ENCODE measurements around the gene UBE3B.

The UBE3B gene

DNA sequence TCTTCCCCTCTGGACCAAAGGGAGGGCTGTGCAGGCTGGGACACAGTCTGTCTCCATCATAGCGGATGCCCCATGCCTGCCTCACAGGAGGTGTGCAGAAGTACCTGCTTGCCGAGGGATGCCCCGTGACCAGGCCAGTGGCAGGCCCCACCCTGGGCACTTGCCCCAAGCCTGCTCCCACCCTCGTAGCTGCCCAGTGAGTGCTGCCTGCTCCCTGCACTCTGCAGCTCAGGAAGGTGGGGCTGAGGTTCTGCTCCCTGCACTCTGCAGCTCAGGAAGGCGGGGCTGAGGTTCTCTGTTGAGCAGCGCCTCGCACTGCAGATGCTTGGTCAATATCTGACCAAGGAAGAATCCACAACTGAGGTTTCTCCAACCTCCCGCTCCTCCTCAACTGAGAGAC is 89.0 kb downstream of the UBE3B start:
- Histone ChIP-seq H3K27ac (ENCODE audit: low read depth, low read length) (no peak overlapping the region), H3K4ac (ENCODE audit: low read depth, low read length) (no peak overlapping the region), H3K4me3 (ENCODE audit: low read length) (no peak overlapping the region), H4K5ac (ENCODE audit: low read length) (no peak overlapping the region), H3K36me3 (ENCODE audit: control insufficient read depth, insufficient read depth, low read length) (peaks cover 3% of the 10 kb centered on the region), H2BK5ac (ENCODE audit: low read length) (no peak overlapping the region), H2BK120ac (ENCODE audit: low read depth, low read length) (no peak overlapping the region), H3K79me1 (ENCODE audit: low read length) (no peaks in the 10 kb centered on the region), H3K4me1 (ENCODE audit: control insufficient read depth, low read depth, low read length) (no peaks in the 10 kb centered on the region), H2BK15ac (replicated peaks; ENCODE audit: low read depth) (no peak overlapping the region), H3K56ac (ENCODE audit: low read length) (no peak overlapping the region), H3K4me2 (ENCODE audit: low read length) (no peak overlapping the region), H3K23ac (ENCODE audit: low read length) (no peak overlapping the region), H3K79me2 (ENCODE audit: control insufficient read depth, insufficient read depth, low read length) (no peaks in the 10 kb centered on the region), H2AK5ac (ENCODE audit: low read length) (no peak overlapping the region), H3K9ac (ENCODE audit: low read length) (no peak overlapping the region), H3K27me3 (ENCODE audit: insufficient read depth, low read length, poor library complexity) (no peaks in the 10 kb centered on the region), H4K8ac (ENCODE audit: low read depth, low read length) (no peak overlapping the region), H3K18ac (ENCODE audit: low read length) (no peak overlapping the region)
- WGBS (ENCODE audit: extremely low coverage, insufficient coverage, low lambda C conversion rate), result no CpG with 5 or more reads among the region's 8 CpGs
- DNase-seq, result no peak

DNA sequence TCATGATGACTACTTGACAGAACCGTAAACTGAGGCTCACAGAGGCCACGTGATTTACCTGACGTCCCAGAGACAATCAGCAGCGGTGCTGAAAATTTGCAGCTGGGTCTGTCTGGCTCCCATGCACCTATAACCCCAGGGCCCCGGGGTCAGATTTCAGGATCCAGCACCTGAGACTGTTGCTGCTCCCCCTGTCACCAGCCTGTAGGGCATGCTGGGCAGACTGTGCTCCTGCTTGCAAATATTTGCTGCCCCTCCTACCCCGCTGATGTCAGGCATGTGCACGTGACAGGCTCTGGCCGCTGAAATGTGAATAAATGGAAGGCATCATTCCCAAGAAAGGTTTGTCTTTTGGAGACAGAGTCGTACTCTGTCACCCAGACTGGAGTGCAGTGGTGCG is 89.9 kb downstream of the UBE3B start:
- Histone ChIP-seq H4K8ac (ENCODE audit: low read depth, low read length) (no peak overlapping the region), H3K36me3 (ENCODE audit: control insufficient read depth, insufficient read depth, low read length) (peaks cover 3% of the 10 kb centered on the region)
- no CpG with 5 or more reads among the region's 10 CpGs for WGBS (ENCODE audit: extremely low coverage, insufficient coverage, low lambda C conversion rate)

DNA sequence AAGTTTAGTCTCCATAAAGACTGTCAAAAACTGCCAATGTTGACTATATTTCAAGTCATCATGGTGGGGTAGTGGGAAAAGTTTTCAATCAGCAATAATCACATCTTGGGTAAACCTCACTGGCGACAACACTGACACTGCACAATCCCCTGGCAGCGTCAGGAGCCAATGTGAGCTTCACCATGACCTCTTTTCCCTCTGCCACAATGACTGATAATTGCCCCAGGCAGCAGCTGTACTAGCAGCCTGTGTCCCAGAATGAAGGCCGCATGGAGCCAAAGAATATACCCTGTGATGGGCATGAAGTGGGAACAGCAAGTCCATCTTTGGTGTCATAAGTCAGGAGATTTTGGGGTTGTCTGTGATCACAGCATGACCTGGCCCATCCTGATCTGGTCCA is 90.5 kb downstream of the UBE3B start:
- Histone ChIP-seq H4K5ac (ENCODE audit: low read length) (no peak overlapping the region), H3K18ac (ENCODE audit: low read length) (no peak overlapping the region), H2BK120ac (ENCODE audit: low read depth, low read length) (no peak overlapping the region), H2AK5ac (ENCODE audit: low read length) (no peak overlapping the region), H3K4me1 (ENCODE audit: control insufficient read depth, low read depth, low read length) (peaks cover 5% of the 10 kb centered on the region), H3K56ac (ENCODE audit: low read length) (no peak overlapping the region), H3K36me3 (ENCODE audit: control insufficient read depth, insufficient read depth, low read length) (peaks cover 3% of the 10 kb centered on the region), H3K9ac (ENCODE audit: low read length) (no peak overlapping the region), H3K27me3 (ENCODE audit: insufficient read depth, low read length, poor library complexity) (no peaks in the 10 kb centered on the region), H3K4ac (ENCODE audit: low read depth, low read length) (no peak overlapping the region), H3K79me1 (ENCODE audit: low read length) (no peaks in the 10 kb centered on the region), H2BK5ac (ENCODE audit: low read length) (no peak overlapping the region), H2BK15ac (replicated peaks; ENCODE audit: low read depth) (no peak overlapping the region), H3K79me2 (ENCODE audit: control insufficient read depth, insufficient read depth, low read length) (no peaks in the 10 kb centered on the region), H3K27ac (ENCODE audit: low read depth, low read length) (no peak overlapping the region), H4K8ac (ENCODE audit: low read depth, low read length) (no peak overlapping the region), H3K23ac (ENCODE audit: low read length) (no peak overlapping the region), H3K4me3 (ENCODE audit: low read length) (no peak overlapping the region), H3K4me2 (ENCODE audit: low read length) (no peak overlapping the region)
- no CpG with 5 or more reads among the region's 3 CpGs for WGBS (ENCODE audit: extremely low coverage, insufficient coverage, low lambda C conversion rate)
- DNase-seq, result no peak

More for the DNA sequence above, 89.9 kb downstream of the UBE3B start:
- Histone ChIP-seq H3K27me3 (ENCODE audit: insufficient read depth, low read length, poor library complexity) (no peaks in the 10 kb centered on the region), H3K23ac (ENCODE audit: low read length) (no peak overlapping the region), H4K5ac (ENCODE audit: low read length) (no peak overlapping the region), H3K79me1 (ENCODE audit: low read length) (no peaks in the 10 kb centered on the region), H3K56ac (ENCODE audit: low read length) (no peak overlapping the region), H3K4me2 (ENCODE audit: low read length) (no peak overlapping the region), H3K79me2 (ENCODE audit: control insufficient read depth, insufficient read depth, low read length) (no peaks in the 10 kb centered on the region), H2AK5ac (ENCODE audit: low read length) (no peak overlapping the region), H2BK15ac (replicated peaks; ENCODE audit: low read depth) (no peak overlapping the region), H3K4me1 (ENCODE audit: control insufficient read depth, low read depth, low read length) (no peaks in the 10 kb centered on the region), H3K18ac (ENCODE audit: low read length) (no peak overlapping the region), H2BK5ac (ENCODE audit: low read length) (no peak overlapping the region), H3K4ac (ENCODE audit: low read depth, low read length) (no peak overlapping the region), H2BK120ac (ENCODE audit: low read depth, low read length) (no peak overlapping the region), H3K9ac (ENCODE audit: low read length) (no peak overlapping the region), H3K4me3 (ENCODE audit: low read length) (no peak overlapping the region), H3K27ac (ENCODE audit: low read depth, low read length) (no peak overlapping the region)
- DNase-seq, result no peak

DNA sequence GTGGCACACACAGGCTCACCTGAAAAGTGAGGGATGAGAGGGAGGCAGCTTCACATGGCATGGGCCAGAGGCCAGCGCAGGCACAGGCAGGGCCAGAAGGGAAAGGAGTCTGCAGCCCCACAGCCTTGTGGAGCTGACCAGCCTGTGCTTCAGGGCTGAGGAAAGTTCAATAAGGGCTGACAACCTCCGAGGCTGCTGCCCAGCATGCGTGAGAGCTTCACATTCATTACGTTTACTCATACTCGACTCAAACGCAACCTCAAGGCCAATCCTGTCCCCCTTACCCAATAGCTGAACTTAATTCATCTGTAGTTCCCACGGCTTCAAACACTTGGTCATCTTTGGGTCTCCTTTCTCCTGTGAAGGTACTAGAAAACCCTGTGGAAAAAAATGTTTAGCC is 91.1 kb downstream of the UBE3B start:
- H2AK5ac ChIP-seq (ENCODE audit: low read length), result no peak overlapping the region
- no peak overlapping the region for H4K5ac ChIP-seq (ENCODE audit: low read length)
- no peak overlapping the region for H4K8ac ChIP-seq (ENCODE audit: low read depth, low read length)
- H3K4me3 ChIP-seq (ENCODE audit: low read length), result no peak overlapping the region
- H2BK120ac ChIP-seq (ENCODE audit: low read depth, low read length), result no peak overlapping the region
- no peak overlapping the region for H2BK15ac ChIP-seq (replicated peaks; ENCODE audit: low read depth)
- no peaks in the 10 kb centered on the region for H3K79me1 ChIP-seq (ENCODE audit: low read length)
- H2BK5ac ChIP-seq (ENCODE audit: low read length), result no peak overlapping the region
- no peak overlapping the region for H3K56ac ChIP-seq (ENCODE audit: low read length)
- DNase-seq, result no peak
- H3K23ac ChIP-seq (ENCODE audit: low read length), result no peak overlapping the region
- H3K4ac ChIP-seq (ENCODE audit: low read depth, low read length), result no peak overlapping the region
- H3K18ac ChIP-seq (ENCODE audit: low read length), result no peak overlapping the region
- no peak overlapping the region for H3K4me2 ChIP-seq (ENCODE audit: low read length)
- H3K79me2 ChIP-seq (ENCODE audit: control insufficient read depth, insufficient read depth, low read length), result no peaks in the 10 kb centered on the region
- peaks cover 5% of the 10 kb centered on the region for H3K4me1 ChIP-seq (ENCODE audit: control insufficient read depth, low read depth, low read length)
- H3K36me3 ChIP-seq (ENCODE audit: control insufficient read depth, insufficient read depth, low read length), result peaks cover 3% of the 10 kb centered on the region
- H3K9ac ChIP-seq (ENCODE audit: low read length), result no peak overlapping the region
- 100% methylated on average over 3 of the region's 7 CpGs for WGBS (ENCODE audit: extremely low coverage, insufficient coverage, low lambda C conversion rate)
- no peak overlapping the region for H3K27ac ChIP-seq (ENCODE audit: low read depth, low read length)
- H3K27me3 ChIP-seq (ENCODE audit: insufficient read depth, low read length, poor library complexity), result no peaks in the 10 kb centered on the region

DNA sequence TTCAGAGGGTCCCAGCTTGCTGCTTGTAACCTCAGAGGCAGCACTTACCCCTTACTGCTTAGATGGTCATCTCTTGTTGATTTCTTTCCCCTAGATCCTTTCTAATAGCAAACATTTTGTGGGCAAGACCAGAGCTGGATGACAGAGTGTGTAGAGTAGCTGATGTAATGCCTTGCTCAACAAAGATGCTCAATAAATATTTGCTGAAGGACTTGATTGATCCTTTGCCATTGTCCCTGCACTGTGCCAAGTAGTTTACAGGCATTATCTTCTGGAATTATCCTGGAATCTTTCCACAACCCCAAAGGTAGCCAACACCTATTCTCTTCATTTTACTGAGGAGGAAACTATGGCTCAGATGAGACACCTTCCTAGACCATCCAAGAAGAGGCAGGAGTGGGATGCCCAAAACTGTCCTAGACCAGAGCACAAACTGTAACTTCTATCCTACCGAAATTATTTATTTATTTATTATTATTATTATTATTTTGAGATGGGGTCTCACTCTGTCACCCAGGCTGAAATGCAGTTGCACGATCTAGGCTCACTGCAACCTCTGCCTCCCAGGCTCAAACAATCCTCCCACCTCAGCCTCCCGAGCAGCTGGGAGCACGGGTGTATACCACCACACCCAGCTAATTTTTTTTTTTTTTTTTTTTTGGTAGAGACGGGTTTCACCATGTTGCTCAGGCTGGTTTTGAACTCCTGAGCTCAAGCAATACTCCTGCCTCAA is 94.5 kb downstream of the UBE3B start:
- no peak for DNase-seq
- H3K4me3 ChIP-seq (ENCODE audit: low read length), result no peak overlapping the region
- WGBS (ENCODE audit: extremely low coverage, insufficient coverage, low lambda C conversion rate), result no CpG with 5 or more reads among the region's 5 CpGs
- H3K4me1 ChIP-seq (ENCODE audit: control insufficient read depth, low read depth, low read length), result peaks cover 8% of the 10 kb centered on the region
- H3K56ac ChIP-seq (ENCODE audit: low read length), result peak overlapping the region; percentile 34
- no peak overlapping the region for H4K5ac ChIP-seq (ENCODE audit: low read length)
- peaks cover 2% of the 10 kb centered on the region for H3K79me2 ChIP-seq (ENCODE audit: control insufficient read depth, insufficient read depth, low read length)
- H3K18ac ChIP-seq (ENCODE audit: low read length), result no peak overlapping the region
- no peaks in the 10 kb centered on the region for H3K27me3 ChIP-seq (ENCODE audit: insufficient read depth, low read length, poor library complexity)
- H3K27ac ChIP-seq (ENCODE audit: low read depth, low read length), result no peak overlapping the region
- no peak overlapping the region for H3K4me2 ChIP-seq (ENCODE audit: low read length)
- H3K9ac ChIP-seq (ENCODE audit: low read length), result no peak overlapping the region
- no peak overlapping the region for H2AK5ac ChIP-seq (ENCODE audit: low read length)
- no peak overlapping the region for H3K4ac ChIP-seq (ENCODE audit: low read depth, low read length)
- H2BK120ac ChIP-seq (ENCODE audit: low read depth, low read length), result no peak overlapping the region
- peaks cover 2% of the 10 kb centered on the region for H3K36me3 ChIP-seq (ENCODE audit: control insufficient read depth, insufficient read depth, low read length)
- no peak overlapping the region for H3K23ac ChIP-seq (ENCODE audit: low read length)
- H3K79me1 ChIP-seq (ENCODE audit: low read length), result peaks cover 11% of the 10 kb centered on the region
- H2BK15ac ChIP-seq (replicated peaks; ENCODE audit: low read depth), result no peak overlapping the region
- H4K8ac ChIP-seq (ENCODE audit: low read depth, low read length), result no peak overlapping the region
- H2BK5ac ChIP-seq (ENCODE audit: low read length), result no peak overlapping the region

DNA sequence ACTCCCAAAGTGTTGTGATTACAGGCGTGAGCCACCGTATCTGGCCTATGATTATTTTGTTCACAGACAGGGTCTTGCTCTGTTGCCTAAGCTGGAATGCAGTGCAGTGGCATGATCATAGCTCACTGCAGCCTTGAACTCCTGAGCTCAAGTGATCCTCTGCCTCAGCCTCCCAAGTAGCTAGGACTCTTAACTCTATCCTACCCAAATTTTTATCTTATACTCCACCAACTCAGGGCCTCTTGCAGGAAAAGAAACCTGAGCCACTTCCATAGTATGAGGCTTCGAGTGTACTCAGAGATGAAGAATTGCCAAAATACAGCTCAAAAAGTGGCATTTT is 95.0 kb downstream of the UBE3B start:
- peaks cover 8% of the 10 kb centered on the region for H3K4me1 ChIP-seq (ENCODE audit: control insufficient read depth, low read depth, low read length)
- H4K8ac ChIP-seq (ENCODE audit: low read depth, low read length), result no peak overlapping the region
- DNase-seq, result no peak
- H3K36me3 ChIP-seq (ENCODE audit: control insufficient read depth, insufficient read depth, low read length), result peaks cover 2% of the 10 kb centered on the region
- no peak overlapping the region for H4K5ac ChIP-seq (ENCODE audit: low read length)
- no peak overlapping the region for H3K4me3 ChIP-seq (ENCODE audit: low read length)
- H3K9ac ChIP-seq (ENCODE audit: low read length), result peak overlapping the region; percentile 68
- H3K4me2 ChIP-seq (ENCODE audit: low read length), result peak overlapping the region; percentile 66
- no peak overlapping the region for H2BK15ac ChIP-seq (replicated peaks; ENCODE audit: low read depth)
- H3K79me1 ChIP-seq (ENCODE audit: low read length), result peaks cover 13% of the 10 kb centered on the region
- no peak overlapping the region for H3K18ac ChIP-seq (ENCODE audit: low read length)
- H2AK5ac ChIP-seq (ENCODE audit: low read length), result no peak overlapping the region
- H3K23ac ChIP-seq (ENCODE audit: low read length), result no peak overlapping the region
- H3K56ac ChIP-seq (ENCODE audit: low read length), result peak overlapping the region; percentile 97
- no peak overlapping the region for H3K27ac ChIP-seq (ENCODE audit: low read depth, low read length)
- peaks cover 2% of the 10 kb centered on the region for H3K79me2 ChIP-seq (ENCODE audit: control insufficient read depth, insufficient read depth, low read length)
- H3K4ac ChIP-seq (ENCODE audit: low read depth, low read length), result no peak overlapping the region
- WGBS (ENCODE audit: extremely low coverage, insufficient coverage, low lambda C conversion rate), result no CpG with 5 or more reads among the region's 3 CpGs
- no peak overlapping the region for H2BK120ac ChIP-seq (ENCODE audit: low read depth, low read length)
- no peak overlapping the region for H2BK5ac ChIP-seq (ENCODE audit: low read length)
- no peaks in the 10 kb centered on the region for H3K27me3 ChIP-seq (ENCODE audit: insufficient read depth, low read length, poor library complexity)
